PC-9 (cell line): ENCODE measurements around the gene CPNE1. TPM values are rescaled to one million over a fixed set of nuclear protein-coding genes. Genes with fewer than 3 reads are reported as not detected.

Source experiments
- BruUV-seq: library from RNA; stranded (reverse); fragments of 400-500 nt; replicated peaks from 2 replicates; lab custom pipeline; 2021; lab: Mats Ljungman, UMichigan
- CTCF ChIA-PET: fragments of 300-600 bp; sonication (Branson Sonifier 250); formaldehyde crosslinking; loops from one replicate; lab custom pipeline; 2022; ENCODE audit warnings: antibody characterized with exemption; lab: Charles Lee
- POLR2A ChIA-PET: fragments of 300-600 bp; sonication (Branson Sonifier 250); formaldehyde crosslinking; loops from one replicate; lab custom pipeline; 2022; ENCODE audit warnings: antibody characterized with exemption; ENCODE audit not compliant: unreplicated experiment; lab: Charles Lee
- DNase-seq, 2 experiments: peaks; one replicate each; pipeline versions ENCODE4 v3.0.0 to v3.0.0-alpha.2; 2015 to 2022; ENCODE audit warnings: mixed read lengths in 1 of 2
- H2AFZ ChIP-seq: fragments of 200-600 bp; sonication (generic); 2 replicates; pipeline ENCODE4 v1.8.1; 2017; ENCODE audit warnings: antibody characterized with exemption
- H3F3A ChIP-seq: fragments of 200-600 bp; sonication (generic); 2 replicates; pipeline ENCODE4 v1.8.1; 2017; ENCODE audit warnings: antibody characterized with exemption, mild to moderate bottlenecking, low read depth; ENCODE audit not compliant: insufficient read depth
- H3K27ac ChIP-seq: fragments of 200-600 bp; sonication (generic); 2 replicates; pipeline ENCODE4 v1.6.1; 2016; ENCODE audit warnings: mixed run types
- H3K27me3 ChIP-seq: fragments of 200-600 bp; sonication (generic); 2 replicates; pipeline ENCODE4 v1.6.1; 2016; ENCODE audit warnings: low read depth, mixed run types; ENCODE audit not compliant: insufficient read depth
- H3K36me3 ChIP-seq: fragments of 200-600 bp; sonication (generic); 2 replicates; pipeline ENCODE4 v1.6.1; 2016; ENCODE audit warnings: low read depth, mixed run types
- H3K4me1 ChIP-seq: fragments of 200-600 bp; sonication (generic); replicated peaks from 2 replicates; pipeline ENCODE4 v1.6.1; 2016; ENCODE audit warnings: mixed run types; ENCODE audit not compliant: insufficient read depth
- H3K4me2 ChIP-seq: fragments of 200-600 bp; sonication (generic); 2 replicates; pipeline ENCODE4 v1.6.1; 2017; ENCODE audit warnings: mixed run types
- H3K4me3 ChIP-seq: fragments of 200-600 bp; sonication (generic); 2 replicates; pipeline ENCODE4 v1.6.1; 2016; ENCODE audit warnings: mixed run types
- H3K79me2 ChIP-seq: fragments of 200-600 bp; sonication (generic); 2 replicates; pipeline ENCODE4 v1.6.1; 2017; ENCODE audit warnings: low read depth, mixed run types
- H3K9me2 ChIP-seq: fragments of 200-600 bp; sonication (generic); 2 replicates; pipeline ENCODE4 v1.8.1; 2017; ENCODE audit warnings: mild to moderate bottlenecking; ENCODE audit not compliant: insufficient read depth
- H3K9me3 ChIP-seq: fragments of 200-600 bp; sonication (generic); 2 replicates; pipeline ENCODE4 v1.8.1; 2016; ENCODE audit warnings: low read depth; ENCODE audit not compliant: insufficient read depth
- H4K20me1 ChIP-seq: fragments of 200-600 bp; sonication (generic); 2 replicates; pipeline ENCODE4 v1.8.1; 2017; ENCODE audit not compliant: insufficient read depth
- EZH2 ChIP-seq: fragments of 200-600 bp; sonication (generic); IDR thresholded peaks from 2 replicates; pipeline ENCODE4 v1.8.0; 2017; ENCODE audit warnings: antibody characterized with exemption, low read depth
- intact Hi-C: fragments of 100-400 bp; cut with micrococcal nuclease; formaldehyde crosslinking; loops from one replicate; pipeline ENCODE4 v1.10.0; 2022; ENCODE audit not compliant: unreplicated experiment
- total RNA-seq: library from RNA; stranded (reverse); gene quantifications from 2 replicates; pipeline ENCODE4 v1.2.3, GENCODE V29; 2021
- TF ChIP-seq, protein P1 (sequence below): fragments of 200-600 bp; sonication (generic); conservative IDR thresholded peaks from 2 replicates; pipeline ENCODE4 v1.6.1; 2017; ENCODE audit warnings: mixed run types, antibody characterized with exemption, mild to moderate bottlenecking, moderate library complexity

The CPNE1 gene
- total RNA-seq, 1 experiment from 2014 or later = 271 TPM

- peaks cover 95% of the 10 kb centered on the region for H4K20me1 ChIP-seq
- H3K79me2 ChIP-seq = peaks cover 100% of the 10 kb centered on the region
- H3K9me2 ChIP-seq = no peaks in the 10 kb centered on the region
- TF ChIP-seq EZH2 = no peak
- TF ChIP-seq, protein P1, sequence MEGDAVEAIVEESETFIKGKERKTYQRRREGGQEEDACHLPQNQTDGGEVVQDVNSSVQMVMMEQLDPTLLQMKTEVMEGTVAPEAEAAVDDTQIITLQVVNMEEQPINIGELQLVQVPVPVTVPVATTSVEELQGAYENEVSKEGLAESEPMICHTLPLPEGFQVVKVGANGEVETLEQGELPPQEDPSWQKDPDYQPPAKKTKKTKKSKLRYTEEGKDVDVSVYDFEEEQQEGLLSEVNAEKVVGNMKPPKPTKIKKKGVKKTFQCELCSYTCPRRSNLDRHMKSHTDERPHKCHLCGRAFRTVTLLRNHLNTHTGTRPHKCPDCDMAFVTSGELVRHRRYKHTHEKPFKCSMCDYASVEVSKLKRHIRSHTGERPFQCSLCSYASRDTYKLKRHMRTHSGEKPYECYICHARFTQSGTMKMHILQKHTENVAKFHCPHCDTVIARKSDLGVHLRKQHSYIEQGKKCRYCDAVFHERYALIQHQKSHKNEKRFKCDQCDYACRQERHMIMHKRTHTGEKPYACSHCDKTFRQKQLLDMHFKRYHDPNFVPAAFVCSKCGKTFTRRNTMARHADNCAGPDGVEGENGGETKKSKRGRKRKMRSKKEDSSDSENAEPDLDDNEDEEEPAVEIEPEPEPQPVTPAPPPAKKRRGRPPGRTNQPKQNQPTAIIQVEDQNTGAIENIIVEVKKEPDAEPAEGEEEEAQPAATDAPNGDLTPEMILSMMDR = no peak
- no peaks in the 10 kb centered on the region for H3K9me3 ChIP-seq
- H3K27me3 ChIP-seq = no peaks in the 10 kb centered on the region
- DNase-seq = no peak
- H3K4me2 ChIP-seq = no peak overlapping the region
- ChIA-PET POLR2A (no interaction called here), CTCF (no interaction called here)
- no peak overlapping the region for H3K27ac ChIP-seq
- 0 out of 2 replicates have a peak, but pooled peaks cover 8% of the 10 kb centered on the region for H3K4me1 ChIP-seq
- no TSS peak for BruUV-seq
- H3K36me3 ChIP-seq = peaks cover 51% of the 10 kb centered on the region
- H3K4me3 ChIP-seq = no peak overlapping the region
- intact Hi-C loops = no loop called here
- peaks cover 17% of the 10 kb centered on the region for H3F3A ChIP-seq
- no peak overlapping the region for H2AFZ ChIP-seq
These were observed 10.3 kb downstream of the CPNE1 start for GRCh38 chr20:35654415-35654814.

DNA sequence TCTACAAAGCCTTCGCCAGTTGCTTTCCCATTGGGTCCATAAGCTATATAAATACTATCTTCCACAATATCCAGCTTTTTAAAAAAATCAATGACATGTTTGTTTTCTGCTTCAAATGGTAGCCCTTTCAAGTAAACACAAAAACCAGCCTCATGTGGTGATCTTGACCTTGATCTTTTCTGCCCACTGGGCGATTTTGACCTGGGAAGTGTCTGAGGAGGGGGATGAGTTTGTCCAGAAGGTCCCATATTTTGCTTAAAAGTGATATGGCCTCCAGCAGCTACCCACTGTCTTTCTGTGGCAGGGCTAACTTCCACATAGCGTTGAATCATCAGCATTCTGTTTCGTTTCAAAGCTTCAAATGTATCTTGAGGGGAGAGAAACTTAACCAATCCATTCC lies 10.8 kb downstream of the CPNE1 start:
- no peak overlapping the region for H3K4me3 ChIP-seq
- ChIA-PET POLR2A (interaction anchor here (0.7 kb wide), 1 partner anchor 774 kb away, joined by 3 read pairs; no protein-coding TSS in a partner anchor), CTCF (no interaction called here)
- H3K4me1 ChIP-seq = 0 out of 2 replicates have a peak, but pooled peaks cover 5% of the 10 kb centered on the region
- H3K9me3 ChIP-seq = no peaks in the 10 kb centered on the region
- H3K79me2 ChIP-seq = peaks cover 100% of the 10 kb centered on the region
- no peak for DNase-seq
- no peak overlapping the region for H3K27ac ChIP-seq
- TSS peak; percentile 1 for BruUV-seq
- peaks cover 94% of the 10 kb centered on the region for H4K20me1 ChIP-seq
- H3K36me3 ChIP-seq = peaks cover 51% of the 10 kb centered on the region
- TF ChIP-seq, protein P1 = no peak
- no peak for TF ChIP-seq EZH2
- no peaks in the 10 kb centered on the region for H3K27me3 ChIP-seq
- intact Hi-C loops = no loop called here
- H3F3A ChIP-seq = peaks cover 21% of the 10 kb centered on the region
- no peak overlapping the region for H3K4me2 ChIP-seq
- no peak overlapping the region for H2AFZ ChIP-seq
- no peaks in the 10 kb centered on the region for H3K9me2 ChIP-seq

GRCh38 chr20:35653430-35653734 lies 11.3 kb downstream of the CPNE1 start:
- Histone ChIP-seq H3K9me3 (no peaks in the 10 kb centered on the region), H2AFZ (no peak overlapping the region), H3K27me3 (no peaks in the 10 kb centered on the region), H3K4me3 (no peak overlapping the region), H3F3A (peaks cover 21% of the 10 kb centered on the region), H4K20me1 (peaks cover 93% of the 10 kb centered on the region), H3K4me2 (no peak overlapping the region), H3K9me2 (no peaks in the 10 kb centered on the region), H3K4me1 (0 out of 2 replicates have a peak, but pooled peaks cover 5% of the 10 kb centered on the region), H3K36me3 (peaks cover 51% of the 10 kb centered on the region), H3K27ac (no peak overlapping the region), H3K79me2 (peaks cover 100% of the 10 kb centered on the region)
- TF ChIP-seq, protein P1 = no peak
- TF ChIP-seq EZH2 = no peak
- ChIA-PET CTCF (no interaction called here), POLR2A (no interaction called here)
- DNase-seq = no peak
- no TSS peak for BruUV-seq
- intact Hi-C loops = no loop called here
